Keratinocyte (primary cell): Measurements from ENCODE around the gene MRPL48. TPM values are rescaled to one million over a fixed set of nuclear protein-coding genes. Genes with fewer than 3 reads are reported as not detected.

ENCODE experiments used
- DNase-seq: peaks from one replicate; pipeline ENCODE4 v3.0.0-alpha.2; 2011; ENCODE audit warnings: low read depth, missing footprints, low spot score
- FAIRE-seq: peaks from 2 replicates; lab custom pipeline; 2011; peaks lifted over from hg19 to GRCh38; lab: Jason Lieb, UNC
- H2AFZ ChIP-seq: 2 replicates; pipeline ENCODE4 v1.6.0; 2012; ENCODE audit warnings: low read length, control low read depth, inconsistent platforms; ENCODE audit not compliant: control insufficient read depth
- H3K27ac ChIP-seq: 2 replicates; pipeline ENCODE4 v1.5.1; 2011; ENCODE audit warnings: low read length; ENCODE audit not compliant: control insufficient read depth, insufficient read depth
- H3K27me3 ChIP-seq: 3 replicates; pipeline ENCODE4 v1.6.0; 2011; ENCODE audit warnings: low read length; ENCODE audit not compliant: control insufficient read depth, insufficient read depth; ENCODE audit errors: extremely low read depth
- H3K36me3 ChIP-seq, 2 experiments: 2 replicates in 1 of 2; 3 replicates in 1 of 2; pipeline ENCODE4 v1.5.1; 2011; ENCODE audit warnings: low read length in 2 of 2, mild to moderate bottlenecking in 1 of 2; ENCODE audit not compliant: control insufficient read depth in 2 of 2, insufficient read depth in 2 of 2; ENCODE audit errors: extremely low read depth in 1 of 2
- H3K4me1 ChIP-seq: 3 replicates; pipeline ENCODE4 v1.5.1; 2011; ENCODE audit warnings: low read length; ENCODE audit not compliant: control insufficient read depth, insufficient read depth; ENCODE audit errors: extremely low read depth
- H3K4me2 ChIP-seq: 3 replicates; pipeline ENCODE4 v1.6.0; 2011; ENCODE audit warnings: low read depth, low read length; ENCODE audit not compliant: control insufficient read depth, insufficient read depth; ENCODE audit errors: extremely low read depth
- H3K4me3 ChIP-seq, 3 experiments: fragments of 200-600 bp in 1 of 3; sonication (generic) in 1 of 3; 2 replicates in 2 of 3; 3 replicates in 1 of 3; pipeline ENCODE4 v1.5.1; 2011 to 2016; ENCODE audit warnings: low read length in 3 of 3, mild to moderate bottlenecking in 3 of 3, control low read depth in 2 of 3, inconsistent platforms in 1 of 3, low read depth in 1 of 3, mixed read lengths in 1 of 3, mixed run types in 1 of 3, moderate library complexity in 1 of 3; ENCODE audit not compliant: control insufficient read depth in 2 of 3, insufficient read depth in 2 of 3; ENCODE audit errors: extremely low read depth in 1 of 3
- H3K79me2 ChIP-seq: 2 replicates; pipeline ENCODE4 v1.6.0; 2012; ENCODE audit warnings: low read length; ENCODE audit not compliant: control insufficient read depth, insufficient read depth
- H3K9ac ChIP-seq: 3 replicates; pipeline ENCODE4 v1.6.0; 2011; ENCODE audit warnings: low read length; ENCODE audit not compliant: control insufficient read depth, insufficient read depth; ENCODE audit errors: extremely low read depth
- H3K9me1 ChIP-seq: 3 replicates; pipeline ENCODE4 v1.6.0; 2011; ENCODE audit warnings: low read length; ENCODE audit not compliant: control insufficient read depth, insufficient read depth; ENCODE audit errors: extremely low read depth
- H3K9me3 ChIP-seq: 2 replicates; pipeline ENCODE4 v1.5.1; 2012; ENCODE audit warnings: low read depth, low read length; ENCODE audit not compliant: control insufficient read depth
- H4K20me1 ChIP-seq: 3 replicates; pipeline ENCODE4 v1.6.0; 2011; ENCODE audit warnings: low read length; ENCODE audit not compliant: control insufficient read depth, insufficient read depth; ENCODE audit errors: extremely low read depth
- EZH2 ChIP-seq: IDR thresholded peaks from one replicate; pipeline ENCODE4 v1.6.1; 2012; ENCODE audit warnings: inconsistent platforms, mild to moderate bottlenecking, low read length, moderate library complexity
- dilution Hi-C: fragments of 300-500 bp; cut with MboI; formaldehyde crosslinking; loops from one replicate; pipeline ENCODE4 v1.7.0; 2020; ENCODE audit warnings: low sequenced_read_pairs; ENCODE audit not compliant: extremely low pct_ligation_motif_present
- polyA plus RNA-seq, 5 experiments: library from polyadenylated mRNA; depleted of rRNA in 3 of 5; stranded (reverse) in 3 of 5; stranded (forward) in 1 of 5; unstranded in 1 of 5; fragments of >200 nt; gene quantifications; 1 replicate in 1 of 5; 2 replicates in 3 of 5; 3 replicates in 1 of 5; pipeline versions ENCODE4 v1.2.1 to v1.2.3, GENCODE V29; 2011 to 2012; ENCODE audit warnings: missing spikeins in 2 of 5, low read depth in 1 of 5, low replicate concordance in 1 of 5
- TF ChIP-seq, protein P1 (sequence below), 3 experiments: IDR thresholded peaks in 1 of 3; conservative IDR thresholded peaks in 1 of 3; optimal IDR thresholded peaks in 1 of 3; 2 replicates in 2 of 3; 3 replicates in 1 of 3; pipeline versions ENCODE3 to v1.5.1; 2011; ENCODE audit warnings: low read length in 3 of 3, mild to moderate bottlenecking in 3 of 3, moderate library complexity in 2 of 3, control low read depth in 1 of 3, inconsistent platforms in 1 of 3; ENCODE audit not compliant: insufficient read depth in 2 of 3; ENCODE audit errors: extremely low read depth in 1 of 3

Gene MRPL48
- polyA plus RNA-seq, 1 donor (not counting 4 experiments of a cell fraction or from before 2014, with no cell fraction given): 72.2 TPM

DNA sequence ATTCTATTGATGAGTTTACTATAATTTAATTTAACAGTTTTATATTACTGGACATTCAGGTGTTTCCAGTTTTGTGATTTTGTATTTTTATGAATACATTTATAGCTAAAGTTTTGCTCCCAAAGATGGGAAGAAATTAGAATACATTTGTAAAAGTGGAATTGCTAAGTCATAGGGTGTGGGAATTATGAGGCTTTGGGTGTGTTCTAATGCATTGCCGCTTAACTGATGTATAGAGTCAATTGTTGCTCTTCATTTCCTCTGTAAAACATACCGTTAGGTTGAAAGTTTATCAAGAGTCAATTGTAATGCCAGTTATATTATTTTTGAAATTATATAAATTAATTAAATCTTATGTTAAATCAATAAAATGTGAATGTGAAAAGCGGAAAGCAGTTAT lies 105.4 kb downstream of the MRPL48 start:
- TF ChIP-seq, protein P1, sequence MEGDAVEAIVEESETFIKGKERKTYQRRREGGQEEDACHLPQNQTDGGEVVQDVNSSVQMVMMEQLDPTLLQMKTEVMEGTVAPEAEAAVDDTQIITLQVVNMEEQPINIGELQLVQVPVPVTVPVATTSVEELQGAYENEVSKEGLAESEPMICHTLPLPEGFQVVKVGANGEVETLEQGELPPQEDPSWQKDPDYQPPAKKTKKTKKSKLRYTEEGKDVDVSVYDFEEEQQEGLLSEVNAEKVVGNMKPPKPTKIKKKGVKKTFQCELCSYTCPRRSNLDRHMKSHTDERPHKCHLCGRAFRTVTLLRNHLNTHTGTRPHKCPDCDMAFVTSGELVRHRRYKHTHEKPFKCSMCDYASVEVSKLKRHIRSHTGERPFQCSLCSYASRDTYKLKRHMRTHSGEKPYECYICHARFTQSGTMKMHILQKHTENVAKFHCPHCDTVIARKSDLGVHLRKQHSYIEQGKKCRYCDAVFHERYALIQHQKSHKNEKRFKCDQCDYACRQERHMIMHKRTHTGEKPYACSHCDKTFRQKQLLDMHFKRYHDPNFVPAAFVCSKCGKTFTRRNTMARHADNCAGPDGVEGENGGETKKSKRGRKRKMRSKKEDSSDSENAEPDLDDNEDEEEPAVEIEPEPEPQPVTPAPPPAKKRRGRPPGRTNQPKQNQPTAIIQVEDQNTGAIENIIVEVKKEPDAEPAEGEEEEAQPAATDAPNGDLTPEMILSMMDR (optimal IDR thresholded peaks at IDR 0.05 in 1 of 3, IDR thresholded peaks at IDR 0.05 in 1 of 3, conservative IDR thresholded peaks at IDR 0.05 in 1 of 3; ENCODE audit: extremely low read depth in 1 of 3, insufficient read depth in 2 of 3, low read length in 3 of 3): no peak
- no peak for TF ChIP-seq EZH2
- Histone ChIP-seq H3K4me3 (no peak overlapping the region), H3K27me3 (no peaks in the 10 kb centered on the region), H4K20me1 (no peaks in the 10 kb centered on the region), H3K9me1 (no peaks in the 10 kb centered on the region), H3K4me2 (no peak overlapping the region), H3K9me3 (no peaks in the 10 kb centered on the region), H3K9ac (no peak overlapping the region), H3K27ac (no peak overlapping the region), H3K4me1 (no peaks in the 10 kb centered on the region), H3K79me2 (no peaks in the 10 kb centered on the region), H2AFZ (no peak overlapping the region), H3K36me3 (no peaks in the 10 kb centered on the region)
- no peak for FAIRE-seq
- dilution Hi-C loops: no loop called here
- DNase-seq: no peak

DNA sequence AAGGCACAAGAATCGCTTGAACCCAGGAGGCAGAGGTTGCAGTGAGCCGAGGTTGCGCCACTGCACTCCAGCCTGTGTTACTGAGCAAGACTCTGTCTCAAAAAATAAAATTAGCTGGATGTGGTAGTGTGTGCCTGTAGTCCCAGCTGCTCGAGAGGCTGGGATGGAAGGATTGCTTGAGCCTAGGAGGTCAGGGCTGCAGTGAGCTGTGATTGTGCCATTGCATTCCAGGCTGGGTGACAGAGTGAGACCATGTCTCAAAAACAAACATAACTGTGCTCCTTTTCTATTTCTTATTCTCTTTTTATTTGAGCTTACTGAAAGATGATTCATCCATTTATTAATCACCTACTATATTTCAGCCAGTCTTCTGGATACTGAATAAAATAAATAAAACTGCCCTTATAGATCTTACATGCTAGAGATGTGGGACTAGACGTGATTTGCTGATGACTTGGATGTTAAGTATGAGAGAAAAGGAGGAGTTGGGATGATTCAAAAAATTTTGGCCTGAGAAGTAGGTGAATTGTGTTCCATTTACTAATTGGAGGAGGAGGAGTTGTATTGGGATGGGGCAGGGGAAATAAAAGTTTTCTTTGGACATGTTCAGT lies 107.2 kb downstream of the MRPL48 start:
- Histone ChIP-seq H3K4me2 (no peak overlapping the region), H4K20me1 (no peaks in the 10 kb centered on the region), H3K79me2 (no peaks in the 10 kb centered on the region), H3K9ac (no peak overlapping the region), H3K4me1 (peaks cover 3% of the 10 kb centered on the region), H2AFZ (no peak overlapping the region), H3K9me3 (no peaks in the 10 kb centered on the region), H3K4me3 (no peak overlapping the region), H3K9me1 (no peaks in the 10 kb centered on the region), H3K27ac (no peak overlapping the region), H3K27me3 (no peaks in the 10 kb centered on the region), H3K36me3 (peaks cover 0 to 1% of the 10 kb centered on the region in 2 experiments)
- TF ChIP-seq, protein P1 (optimal IDR thresholded peaks at IDR 0.05 in 1 of 3, IDR thresholded peaks at IDR 0.05 in 1 of 3, conservative IDR thresholded peaks at IDR 0.05 in 1 of 3; ENCODE audit: extremely low read depth in 1 of 3, insufficient read depth in 2 of 3, low read length in 3 of 3): no peak
- TF ChIP-seq EZH2: no peak
- dilution Hi-C loops: no loop called here
- DNase-seq (no peak), FAIRE-seq (no peak)
